HG03469 (cell line): ENCODE results near the gene MAPKBP1.
"Not testable (repeated sequence)": the region's sequence is repeated elsewhere in the genome, so short reads cannot be mapped to it uniquely, and the experiment has no call there.

Experiments used
- ATAC-seq: cut with Tn5 transposase; IDR thresholded peaks from one replicate; pipeline ENCODE4 v1.9.1; 2021; ENCODE audit warnings: mild to moderate bottlenecking, moderate library complexity, moderate number of reproducible peaks; ENCODE audit not compliant: unreplicated experiment

The MAPKBP1 gene

GRCh38 chr15:41824062-41824745 is 49.9 kb downstream of the MAPKBP1 start:
- no peak for ATAC-seq

DNA sequence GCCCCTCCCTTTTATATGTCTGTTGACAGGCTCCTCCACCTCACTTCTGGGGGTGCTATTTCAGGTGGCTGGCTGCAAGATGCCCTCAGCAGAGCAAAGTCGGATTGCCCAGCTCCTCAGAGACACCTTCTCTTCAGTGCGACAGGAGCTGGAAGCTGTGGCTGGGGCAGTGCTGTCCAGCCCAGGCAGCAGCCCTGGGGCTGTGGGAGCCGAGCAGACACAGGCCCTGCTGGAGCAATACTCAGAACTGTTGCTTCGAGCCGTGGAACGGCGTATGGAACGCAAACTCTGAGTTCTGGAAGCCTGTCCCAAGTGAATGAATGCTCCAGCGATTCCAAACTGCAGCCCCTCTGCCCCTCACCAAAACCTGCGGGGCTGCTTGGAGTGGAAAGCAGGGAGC is 50.9 kb downstream of the MAPKBP1 start:
- ATAC-seq, result no peak

GRCh38 chr15:41825572-41826535 is 51.6 kb downstream of the MAPKBP1 start:
- ATAC-seq, result no peak

DNA sequence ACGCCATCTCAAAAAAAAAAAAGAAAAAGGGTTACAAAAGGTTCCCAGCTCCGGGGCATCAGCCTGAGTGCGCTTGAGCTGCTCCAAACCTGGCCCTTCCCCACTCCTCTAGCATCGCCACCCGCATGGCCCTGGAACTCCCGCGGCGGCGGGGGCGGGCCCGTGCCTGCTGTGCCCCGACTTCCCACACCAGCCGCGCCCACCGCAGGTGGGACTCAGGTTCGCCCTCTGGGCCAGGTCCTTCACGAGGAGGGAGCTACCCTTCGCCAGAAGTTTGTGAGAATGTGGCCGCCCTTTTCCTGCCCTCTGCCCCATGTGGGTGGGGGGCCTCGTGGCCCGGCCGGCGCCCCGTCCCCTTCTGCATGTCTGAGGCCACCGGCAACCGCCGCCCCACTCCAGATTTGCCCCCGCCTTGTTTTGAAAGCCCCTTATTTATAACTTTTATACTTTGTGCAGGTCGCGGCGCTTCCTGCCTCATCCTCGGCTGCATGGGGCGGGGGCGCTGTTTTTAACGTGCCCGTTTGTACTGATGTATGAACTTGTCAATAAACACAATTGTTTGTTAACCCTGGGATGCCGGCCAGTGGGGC is 53.1 kb downstream of the MAPKBP1 start:
- ATAC-seq, result no peak

GRCh38 chr15:41827880-41828806 is 53.9 kb downstream of the MAPKBP1 start, which contains the start of gene JMJD7:
Gene JMJD7 (plus strand): TSS chr15:41828092. CDS start chr15:41828125, 33 bp downstream.
- no peak for ATAC-seq

DNA sequence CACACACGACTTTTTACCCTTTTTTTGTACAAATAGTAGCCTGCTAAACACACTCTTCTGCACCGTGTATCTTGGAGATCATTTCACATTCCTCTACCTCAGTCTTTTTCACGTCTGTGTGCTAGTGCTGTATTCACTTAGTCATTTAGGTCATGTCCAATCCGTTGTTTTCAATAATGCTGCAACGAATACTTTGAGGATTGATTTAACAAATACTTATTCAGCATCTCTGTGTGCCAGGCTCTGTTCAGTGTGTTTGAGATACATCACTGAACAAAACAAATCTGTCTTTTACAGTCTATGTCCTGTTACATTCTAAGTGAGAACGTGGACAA is 54.5 kb downstream of the MAPKBP1 start:
- ATAC-seq, result no peak

DNA sequence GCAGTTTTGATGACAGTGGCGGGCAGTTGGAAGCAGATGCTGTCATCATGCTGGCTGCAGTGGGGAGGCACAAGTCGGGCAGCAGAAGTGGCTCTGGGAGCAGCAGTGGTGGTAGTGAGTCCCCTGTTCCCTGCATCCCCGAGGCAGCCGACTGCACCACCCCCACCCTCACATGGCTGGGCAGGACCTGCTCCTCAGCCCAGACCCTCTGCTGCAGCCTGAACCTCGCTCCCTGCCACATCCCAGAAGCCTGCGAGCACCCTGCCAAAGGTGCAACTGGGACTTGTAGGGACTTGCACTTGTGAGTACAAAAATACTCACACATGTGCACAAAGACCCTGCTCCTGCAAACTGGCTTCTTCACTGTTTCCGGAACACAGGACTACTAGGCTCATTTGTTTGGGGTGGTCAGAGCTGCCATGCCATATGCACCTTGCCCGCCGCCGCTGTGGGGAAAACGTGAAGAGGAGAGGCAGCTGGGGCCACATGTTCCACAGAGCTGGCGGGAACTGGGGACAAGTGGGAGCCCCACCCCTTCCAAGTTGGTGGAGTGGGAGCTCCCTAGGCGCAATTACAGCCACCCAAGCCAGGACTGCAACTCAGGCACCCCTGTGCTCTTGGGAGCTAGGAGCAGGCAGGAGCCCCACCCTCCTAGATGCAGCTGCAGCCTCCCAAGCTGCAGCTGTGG is 55.8 kb downstream of the MAPKBP1 start:
- no peak for ATAC-seq

GRCh38 chr15:41831291-41831690 is 57.0 kb downstream of the MAPKBP1 start:
- not testable (repeated sequence) for ATAC-seq

GRCh38 chr15:41832208-41832607 is 57.9 kb downstream of the MAPKBP1 start:
- no peak for ATAC-seq

- ATAC-seq, result no peak
Observed at GRCh38 chr15:41832875-41833274, 58.6 kb downstream of the MAPKBP1 start.

DNA sequence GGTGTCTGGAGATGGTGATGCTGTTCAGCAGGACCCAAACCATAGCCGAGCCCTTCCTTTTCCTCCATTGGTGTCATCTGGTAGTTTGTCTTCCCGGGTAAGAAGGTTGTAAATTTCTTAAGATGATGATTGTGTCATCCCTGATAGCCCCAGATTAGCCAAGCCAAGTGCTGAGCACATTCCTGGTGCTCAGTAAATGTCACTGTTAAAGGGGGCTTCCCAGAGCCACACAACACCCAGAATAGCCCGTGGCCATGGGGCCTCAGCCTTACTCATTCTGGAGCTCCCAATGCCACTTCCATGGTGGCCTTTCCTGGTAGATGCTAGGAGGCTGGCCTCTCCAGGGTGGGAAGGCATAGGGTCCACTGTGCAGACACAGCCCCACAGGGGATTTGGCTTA is 59.8 kb downstream of the MAPKBP1 start:
- ATAC-seq, result no peak

DNA sequence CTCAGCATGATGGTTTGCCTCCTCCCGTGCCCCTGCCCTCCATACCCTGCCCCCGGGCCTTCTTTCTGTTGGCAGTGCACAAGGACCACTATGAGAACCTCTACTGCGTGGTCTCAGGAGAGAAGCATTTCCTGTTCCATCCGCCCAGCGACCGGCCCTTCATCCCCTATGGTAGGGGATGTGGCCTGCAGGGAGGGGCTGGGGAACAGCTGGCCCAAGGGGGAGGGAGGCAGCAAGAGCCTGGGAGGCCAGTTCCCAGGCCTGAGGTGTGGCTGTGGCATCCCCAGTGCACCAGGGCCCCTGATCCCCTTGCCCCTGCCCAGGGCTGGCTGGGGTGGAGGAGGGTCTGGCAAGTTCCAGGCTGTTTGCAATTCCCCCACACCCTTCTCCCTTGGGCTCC is 61.8 kb downstream of the MAPKBP1 start:
- no peak for ATAC-seq

DNA sequence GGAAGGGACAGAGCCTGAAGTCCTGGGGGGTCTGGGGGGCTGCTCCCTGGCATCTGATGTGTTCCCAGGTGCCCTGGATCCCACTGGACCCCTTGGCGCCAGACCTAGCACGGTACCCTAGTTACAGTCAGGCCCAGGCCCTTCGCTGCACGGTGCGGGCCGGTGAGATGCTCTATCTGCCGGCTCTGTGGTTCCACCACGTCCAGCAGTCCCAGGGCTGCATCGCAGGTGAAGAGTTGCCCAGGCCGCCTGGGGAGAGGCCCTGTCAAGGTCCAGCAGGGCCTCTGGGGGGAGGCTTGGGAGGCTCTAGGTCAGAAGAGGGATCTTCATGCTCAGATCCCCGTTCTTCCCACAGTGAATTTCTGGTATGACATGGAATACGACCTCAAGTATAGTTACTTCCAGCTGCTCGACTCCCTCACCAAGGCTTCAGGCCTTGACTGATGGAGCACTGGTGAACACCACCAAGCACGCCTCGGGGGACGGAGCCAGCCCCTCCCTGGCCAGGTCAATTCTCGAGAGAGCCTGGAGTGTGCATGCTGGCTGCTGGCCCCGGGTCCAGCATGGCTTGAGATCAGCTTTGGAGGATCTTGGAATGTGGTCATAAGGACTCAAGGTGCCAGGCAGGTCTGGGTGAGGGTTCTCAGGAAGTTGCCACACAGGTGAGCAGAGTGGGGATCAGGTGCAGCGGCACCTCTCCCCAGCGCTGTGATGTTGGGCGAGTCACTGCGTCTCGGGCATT is 62.6 kb downstream of the MAPKBP1 start:
- no peak for ATAC-seq

DNA sequence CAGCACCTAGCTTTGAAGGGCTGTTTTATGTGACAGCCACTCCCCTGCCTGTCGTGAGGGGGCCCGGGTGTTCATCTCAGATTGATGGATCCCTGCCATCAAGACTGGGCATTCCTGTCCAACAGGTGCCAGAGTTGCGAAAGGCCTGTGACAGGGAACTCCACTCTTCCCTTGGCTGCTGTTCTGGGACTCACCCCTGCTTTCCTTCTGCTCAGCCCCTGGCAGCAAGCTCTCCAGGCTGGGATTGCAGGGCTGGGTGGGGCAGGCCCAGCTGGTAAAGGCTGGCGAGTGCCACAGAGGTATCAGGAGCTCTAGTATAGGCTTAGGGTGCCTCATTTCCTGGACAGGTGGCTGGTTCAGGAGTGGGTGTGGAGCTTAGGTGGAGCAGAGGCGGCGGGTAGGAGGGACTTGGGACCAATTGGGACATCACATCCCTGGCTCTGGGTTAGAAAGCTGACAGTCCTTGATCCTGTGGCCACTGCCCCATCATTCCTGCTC is 64.2 kb downstream of the MAPKBP1 start, which contains the start of gene PLA2G4B:
Gene PLA2G4B, plus strand, starts transcription at position 448 of the 498 bp plus-strand sequence. CDS start 67 bp downstream, outside the sequence.
- no peak for ATAC-seq

- no peak for ATAC-seq
Observed at GRCh38 chr15:41839781-41840491, 65.7 kb downstream of the MAPKBP1 start.

GRCh38 chr15:41840673-41841072 is 66.4 kb downstream of the MAPKBP1 start:
- ATAC-seq, result no peak

GRCh38 chr15:41841131-41841530 is 66.8 kb downstream of the MAPKBP1 start:
- no peak for ATAC-seq

DNA sequence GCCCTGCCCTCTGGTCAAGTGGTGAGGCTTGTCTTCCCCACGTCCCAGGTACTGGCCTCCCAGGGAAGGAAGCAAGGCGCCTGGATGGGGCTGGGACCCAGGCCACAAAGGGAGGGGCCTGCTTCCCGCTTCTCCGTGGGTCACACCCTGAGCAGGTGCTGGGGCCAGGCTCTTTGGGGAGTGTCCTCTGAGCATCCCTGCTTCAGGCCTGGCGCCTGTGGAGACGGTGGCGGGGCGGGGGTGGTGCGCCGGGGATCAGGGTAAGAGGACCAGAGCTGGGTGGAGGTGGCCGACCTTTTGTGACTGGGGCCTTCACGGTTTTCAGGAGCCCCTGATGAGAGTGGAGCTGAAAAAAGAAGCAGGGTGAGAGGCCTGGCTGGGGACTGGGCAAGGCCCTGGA is 67.9 kb downstream of the MAPKBP1 start:
- no peak for ATAC-seq
